ENCODE data around the gene KCNB1.

DNA sequence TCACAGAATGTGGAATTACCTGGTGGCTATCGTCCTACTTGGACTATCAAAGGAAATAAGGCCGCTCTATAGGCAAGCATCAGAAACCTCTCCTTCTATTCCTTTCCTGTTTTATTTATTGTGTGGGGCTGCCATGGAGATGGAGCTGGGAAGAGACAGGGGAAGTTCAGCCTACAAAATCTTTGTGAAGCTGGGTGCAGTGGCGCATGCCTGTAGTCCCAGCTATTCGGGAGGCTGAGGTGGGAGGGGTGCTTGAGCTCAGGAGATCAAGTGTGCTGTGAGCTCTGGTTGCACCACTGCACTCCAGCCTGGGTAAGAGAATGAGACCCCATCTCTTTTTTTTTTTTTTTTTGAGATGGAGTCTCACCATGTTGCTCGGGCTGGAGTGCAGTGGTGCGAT is 60.3 kb downstream of the KCNB1 start:
- TF ChIP-seq, protein P1, sequence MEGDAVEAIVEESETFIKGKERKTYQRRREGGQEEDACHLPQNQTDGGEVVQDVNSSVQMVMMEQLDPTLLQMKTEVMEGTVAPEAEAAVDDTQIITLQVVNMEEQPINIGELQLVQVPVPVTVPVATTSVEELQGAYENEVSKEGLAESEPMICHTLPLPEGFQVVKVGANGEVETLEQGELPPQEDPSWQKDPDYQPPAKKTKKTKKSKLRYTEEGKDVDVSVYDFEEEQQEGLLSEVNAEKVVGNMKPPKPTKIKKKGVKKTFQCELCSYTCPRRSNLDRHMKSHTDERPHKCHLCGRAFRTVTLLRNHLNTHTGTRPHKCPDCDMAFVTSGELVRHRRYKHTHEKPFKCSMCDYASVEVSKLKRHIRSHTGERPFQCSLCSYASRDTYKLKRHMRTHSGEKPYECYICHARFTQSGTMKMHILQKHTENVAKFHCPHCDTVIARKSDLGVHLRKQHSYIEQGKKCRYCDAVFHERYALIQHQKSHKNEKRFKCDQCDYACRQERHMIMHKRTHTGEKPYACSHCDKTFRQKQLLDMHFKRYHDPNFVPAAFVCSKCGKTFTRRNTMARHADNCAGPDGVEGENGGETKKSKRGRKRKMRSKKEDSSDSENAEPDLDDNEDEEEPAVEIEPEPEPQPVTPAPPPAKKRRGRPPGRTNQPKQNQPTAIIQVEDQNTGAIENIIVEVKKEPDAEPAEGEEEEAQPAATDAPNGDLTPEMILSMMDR (IDR thresholded peaks at IDR 0.05), result no peak
- no peak for TF ChIP-seq POLR2AphosphoS5 (IDR thresholded peaks at IDR 0.05)

Data from breast epithelium (tissue), 3 donors.